ENCODE data around the gene TMEM178B. TPM values are rescaled to one million over a fixed set of nuclear protein-coding genes. Genes with fewer than 3 reads are reported as not detected.

Gene TMEM178B
- total and polyA plus RNA-seq, 2 of the 4 experiments (the other 2 are of a cell fraction) = under 0.01 to 0.05 TPM

DNA sequence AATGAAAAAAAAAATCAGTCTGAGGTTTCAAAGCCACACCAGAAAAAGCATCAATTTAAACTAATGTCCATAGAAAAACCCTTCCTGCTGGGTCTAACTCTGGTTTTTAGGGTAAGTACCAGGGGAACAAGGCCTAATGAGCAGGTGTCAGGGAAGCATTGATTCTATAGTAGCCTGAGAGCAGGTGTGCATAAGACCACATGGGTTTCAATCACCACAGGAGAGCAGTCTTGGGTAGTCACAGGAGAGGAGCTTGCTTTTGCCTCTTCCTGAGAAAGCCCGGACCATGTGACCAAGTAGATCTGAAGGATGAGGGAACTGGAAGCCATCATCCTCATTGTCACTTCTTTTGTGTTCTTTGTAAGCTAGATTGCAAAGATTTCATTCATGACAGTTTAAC is 411.0 kb downstream of the TMEM178B start:
- intact Hi-C loops (cut with micrococcal nuclease) = no loop called here
- H3K27me3 ChIP-seq (ENCODE audit: control insufficient read depth, insufficient read depth, low read length) = no peaks in the 10 kb centered on the region
- no peak overlapping the region for H2BK5ac ChIP-seq (ENCODE audit: low read depth, low read length, poor library complexity, severe bottlenecking)
- H2AK5ac ChIP-seq (ENCODE audit: low read depth, low read length) = no peak overlapping the region
- H3K4me1 ChIP-seq (ENCODE audit: control insufficient read depth, insufficient read depth, low read length) = no peaks in the 10 kb centered on the region
- no peak overlapping the region for H3K14ac ChIP-seq (replicated peaks; ENCODE audit: low read depth, low read length)
- H2BK20ac ChIP-seq (ENCODE audit: low read depth, low read length) = no peak overlapping the region
- no peak overlapping the region for H3K23ac ChIP-seq (ENCODE audit: low read depth, low read length)
- no peaks in the 10 kb centered on the region for H3K36me3 ChIP-seq (ENCODE audit: control insufficient read depth, insufficient read depth, low read length)
- H4K8ac ChIP-seq (ENCODE audit: low read depth in 2 of 2, low read length in 2 of 2) = no peak overlapping the region
- no peak for TF ChIP-seq POLR2A (IDR thresholded peaks at IDR 0.05; ENCODE audit: low read depth, low read length)
- TF ChIP-seq CHD1 (IDR thresholded peaks at IDR 0.05; ENCODE audit: low read depth, low read length) = no peak
- TF ChIP-seq SMC3 (IDR thresholded peaks at IDR 0.05; ENCODE audit: low read depth, low read length) = no peak
- H3K9me3 ChIP-seq (ENCODE audit: control insufficient read depth, insufficient read depth, low read length) = 0 out of 2 replicates have a peak, but pooled peaks cover 4% of the 10 kb centered on the region
- H3K18ac ChIP-seq (ENCODE audit: low read depth, low read length) = no peak overlapping the region
- no peak overlapping the region for H4K5ac ChIP-seq (ENCODE audit: low read depth, low read length)
- no peak overlapping the region for H3K4me3 ChIP-seq (ENCODE audit: insufficient read depth, low read depth, low read length)
- no peak overlapping the region for H3K9ac ChIP-seq (ENCODE audit: low read depth, low read length)
- ATAC-seq (ENCODE audit: low read depth) (no peak), DNase-seq (no peak)
- in situ Hi-C loops (cut with MboI; ENCODE audit: low sequenced_read_pairs) = no loop called here
- no CpG with 5 or more reads among the region's 1 CpG for WGBS, 2 experiments (ENCODE audit: extremely low coverage in 2 of 2, insufficient read length in 1 of 2)
- H2AK9ac ChIP-seq (replicated peaks; ENCODE audit: low read depth, low read length, poor library complexity) = no peak overlapping the region
- no peak overlapping the region for H2BK120ac ChIP-seq (ENCODE audit: low read depth, low read length)
- no peaks in the 10 kb centered on the region for H3K9me1 ChIP-seq (ENCODE audit: insufficient read depth, low read length)
- CTCF ChIA-PET = no interaction called here
- H4K20me1 ChIP-seq (ENCODE audit: insufficient read depth, low read length) = no peaks in the 10 kb centered on the region
- POLR2A ChIA-PET (ENCODE audit: unreplicated experiment) = no interaction called here
- H3K56ac ChIP-seq (ENCODE audit: extremely low read depth, insufficient read depth, low read length) = no peak overlapping the region
- no peak overlapping the region for H2BK15ac ChIP-seq (ENCODE audit: low read depth, low read length)
- no TSS peak for BruUV-seq (replicated peaks)
- no peak overlapping the region for H3K4me2 ChIP-seq (ENCODE audit: low read depth, low read length)
- H3K4ac ChIP-seq (ENCODE audit: low read depth, low read length) = no peak overlapping the region
- no peak overlapping the region for H4K91ac ChIP-seq (ENCODE audit: insufficient read depth, low read depth, low read length)
- no peaks in the 10 kb centered on the region for H3K79me1 ChIP-seq (ENCODE audit: low read depth in 1 of 2, low read length in 2 of 2)
- no peak overlapping the region for H2AFZ ChIP-seq (replicated peaks; ENCODE audit: low read length, poor library complexity)
- no peak overlapping the region for H3K27ac ChIP-seq (ENCODE audit: insufficient read depth, low read length)
- dilution Hi-C loops (cut with HindIII; ENCODE audit: low sequenced_read_pairs, unreplicated experiment) = no loop called here

Data from IMR-90 (cell line).